NCI-H1092 treated with DMSO at 0.1 percent for 48 hours (cell line): ENCODE measurements around the gene ITK.
"Not testable (repeated sequence)": the region's sequence is repeated elsewhere in the genome, so short reads cannot be mapped to it uniquely, and the experiment has no call there.

Source experiments
- DNase-seq: peaks from one replicate; lab custom pipeline; 2025; lab: John Stamatoyannopoulos, UW

ITK gene

DNA sequence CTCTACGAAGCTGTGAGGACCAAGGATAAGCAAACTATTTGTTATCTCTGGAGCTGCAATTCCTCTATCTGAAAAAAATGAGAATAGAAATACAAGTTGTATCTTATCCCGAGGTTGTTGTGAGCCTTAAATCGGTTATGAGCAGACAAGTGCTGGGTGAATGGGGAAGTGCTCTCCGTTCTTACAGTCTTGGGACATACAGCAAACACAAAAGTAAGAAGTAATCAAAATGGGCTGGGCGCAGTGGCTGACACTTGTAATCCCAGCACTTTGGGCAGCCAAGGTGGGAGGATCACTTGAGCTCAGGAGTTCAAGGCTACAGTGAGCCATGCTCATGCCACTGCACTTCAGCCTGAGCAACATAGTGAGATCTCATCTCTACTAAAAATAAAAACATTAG, 31.7 kb downstream of the ITK start:
- DNase-seq = no peak

DNA sequence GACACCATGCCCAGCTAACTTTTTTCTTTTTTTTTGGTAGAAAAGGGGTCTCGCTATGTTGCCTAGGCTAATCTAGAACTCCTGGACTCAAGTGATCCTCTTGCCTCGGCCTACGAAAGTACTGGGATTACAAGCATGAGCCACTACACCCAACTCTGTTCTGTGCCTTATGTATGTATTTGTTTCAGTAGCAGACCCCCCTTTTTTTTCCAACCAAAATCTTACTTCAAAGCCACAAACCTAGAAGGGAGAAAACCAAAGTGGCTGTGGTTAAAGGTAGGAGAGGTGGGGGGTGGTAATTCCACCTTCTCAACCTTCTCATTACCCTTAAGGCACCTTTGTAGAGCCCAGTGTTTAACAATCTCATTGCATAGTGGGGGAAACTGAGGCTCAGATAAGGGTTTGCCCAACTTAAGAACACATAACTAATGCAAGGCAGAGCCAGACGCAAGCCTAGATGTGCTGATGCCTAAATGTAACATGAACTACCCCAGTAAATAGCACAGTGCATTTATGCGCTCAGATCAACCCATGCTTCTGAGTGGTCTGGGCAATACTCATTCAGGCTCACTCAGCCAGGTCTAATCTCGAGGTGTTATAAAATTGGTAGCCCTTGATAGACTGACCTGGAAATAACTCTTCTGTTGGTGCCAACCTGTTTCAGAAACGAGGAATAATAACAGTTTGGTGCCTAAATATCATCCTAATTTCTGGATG, 33.0 kb downstream of the ITK start:
- no peak for DNase-seq

DNA sequence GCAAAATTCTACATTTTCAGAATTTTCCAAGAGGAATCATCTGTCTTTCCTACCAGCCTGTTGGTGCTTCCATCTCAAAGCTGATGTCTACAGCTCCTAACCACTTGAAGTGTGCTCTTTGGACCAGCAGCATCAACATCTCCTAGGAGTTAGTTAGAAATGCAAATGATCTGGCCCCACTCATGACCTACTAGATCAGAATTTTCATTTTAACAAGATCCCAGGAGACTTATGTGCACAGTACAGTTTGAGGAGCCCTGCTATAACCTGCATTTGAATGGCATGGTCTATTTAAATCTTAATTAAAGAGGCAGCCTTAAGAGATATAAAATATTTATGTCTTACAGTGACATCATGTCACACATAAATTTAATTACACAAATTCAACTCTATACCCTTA, 33.8 kb downstream of the ITK start:
- DNase-seq = no peak

DNA sequence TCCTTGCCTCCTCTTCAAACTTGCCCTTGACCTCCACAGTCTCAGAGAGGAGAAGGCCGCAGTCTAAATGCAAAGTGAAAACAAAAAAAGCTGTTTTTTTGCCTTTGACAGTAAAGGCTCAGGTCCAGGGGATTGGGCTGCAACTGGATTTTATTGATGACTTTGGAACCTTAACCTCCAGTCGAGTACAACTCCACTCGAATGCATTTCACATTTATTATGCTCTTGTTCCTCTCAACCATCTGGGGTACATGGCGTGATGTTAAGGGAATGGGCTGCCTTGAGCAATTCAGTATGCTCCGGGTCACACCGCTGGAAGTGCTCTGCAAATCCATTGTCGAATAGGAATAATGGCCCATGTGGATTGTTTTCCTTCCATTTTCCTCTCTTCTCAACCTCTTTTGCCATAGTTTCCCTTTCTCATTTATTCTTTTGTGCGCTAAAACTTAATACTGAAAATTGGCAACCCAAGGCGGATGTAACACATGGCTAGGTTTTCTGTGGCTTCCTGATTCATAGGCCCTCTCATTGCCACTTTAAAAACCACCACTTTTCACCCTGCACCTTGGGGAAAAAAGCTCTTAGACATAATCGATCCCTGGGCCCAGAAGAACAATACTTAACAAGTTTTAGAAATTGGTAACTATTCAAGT, 34.3 kb downstream of the ITK start:
- DNase-seq = no peak

DNA sequence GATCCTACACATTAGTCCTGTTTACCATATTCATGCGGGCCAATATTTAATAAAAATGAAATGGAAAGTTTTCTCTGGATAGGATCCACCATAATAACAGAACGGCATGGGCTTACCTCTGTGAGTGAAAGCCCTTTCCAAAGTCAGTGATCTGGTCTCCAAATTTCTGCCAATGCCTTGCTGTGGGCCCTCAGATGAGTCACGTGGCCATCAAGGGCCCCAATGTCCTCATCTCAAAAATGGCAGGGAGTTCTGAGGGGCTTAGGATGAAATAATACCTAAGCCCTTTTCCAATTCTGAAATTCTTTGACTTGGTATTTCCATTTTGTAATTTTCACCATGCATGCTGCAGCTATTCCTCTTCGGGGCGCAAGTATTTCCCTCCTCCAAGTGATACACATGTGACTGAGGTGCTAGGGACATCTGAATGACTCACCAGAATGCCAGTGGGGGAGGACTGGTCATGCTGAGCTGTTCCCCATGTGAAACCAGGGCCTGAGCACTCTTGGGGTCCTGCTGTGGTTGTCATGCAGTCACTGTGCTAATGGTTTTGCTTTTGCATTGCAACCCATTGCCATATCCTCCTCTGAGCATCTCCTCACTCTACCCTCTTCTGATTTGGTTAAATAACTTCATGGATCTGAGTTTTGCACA, 35.0 kb downstream of the ITK start:
- DNase-seq = no peak

DNA sequence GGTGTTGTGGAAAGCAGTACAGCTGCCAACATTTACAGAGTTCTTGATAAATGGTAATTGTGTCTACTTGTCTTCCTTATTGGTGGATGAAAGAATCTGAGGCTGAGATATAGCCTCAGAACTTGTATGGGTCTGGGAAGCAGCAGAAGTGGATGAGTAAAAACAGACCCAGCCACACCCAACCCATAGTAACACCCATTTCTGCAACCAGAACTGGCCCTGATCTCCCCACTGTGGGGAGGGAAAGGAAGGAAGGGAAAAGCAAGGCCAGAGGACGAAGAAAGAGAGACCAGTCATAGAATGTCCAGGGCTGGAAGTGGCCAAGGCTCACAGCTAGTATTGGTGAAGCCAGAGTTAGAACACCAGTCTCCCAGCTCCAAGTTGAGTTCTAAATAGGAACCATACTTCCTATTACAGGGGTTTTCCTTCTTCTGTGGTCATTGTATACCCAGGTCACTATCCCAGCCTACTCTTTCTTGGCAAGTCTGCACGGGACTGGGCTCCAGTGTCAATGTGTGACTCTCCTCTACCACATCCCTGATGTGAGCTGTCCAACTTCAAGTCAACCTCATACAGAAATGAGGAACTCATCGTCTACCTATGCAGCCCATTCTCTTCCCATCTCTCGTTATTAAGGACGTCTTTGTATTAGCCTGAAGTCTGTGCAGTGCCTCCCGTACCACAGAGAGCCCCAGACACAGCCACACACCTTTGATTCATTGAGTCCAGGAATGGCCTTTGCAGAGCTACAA, 35.9 kb downstream of the ITK start:
- no peak for DNase-seq

DNA sequence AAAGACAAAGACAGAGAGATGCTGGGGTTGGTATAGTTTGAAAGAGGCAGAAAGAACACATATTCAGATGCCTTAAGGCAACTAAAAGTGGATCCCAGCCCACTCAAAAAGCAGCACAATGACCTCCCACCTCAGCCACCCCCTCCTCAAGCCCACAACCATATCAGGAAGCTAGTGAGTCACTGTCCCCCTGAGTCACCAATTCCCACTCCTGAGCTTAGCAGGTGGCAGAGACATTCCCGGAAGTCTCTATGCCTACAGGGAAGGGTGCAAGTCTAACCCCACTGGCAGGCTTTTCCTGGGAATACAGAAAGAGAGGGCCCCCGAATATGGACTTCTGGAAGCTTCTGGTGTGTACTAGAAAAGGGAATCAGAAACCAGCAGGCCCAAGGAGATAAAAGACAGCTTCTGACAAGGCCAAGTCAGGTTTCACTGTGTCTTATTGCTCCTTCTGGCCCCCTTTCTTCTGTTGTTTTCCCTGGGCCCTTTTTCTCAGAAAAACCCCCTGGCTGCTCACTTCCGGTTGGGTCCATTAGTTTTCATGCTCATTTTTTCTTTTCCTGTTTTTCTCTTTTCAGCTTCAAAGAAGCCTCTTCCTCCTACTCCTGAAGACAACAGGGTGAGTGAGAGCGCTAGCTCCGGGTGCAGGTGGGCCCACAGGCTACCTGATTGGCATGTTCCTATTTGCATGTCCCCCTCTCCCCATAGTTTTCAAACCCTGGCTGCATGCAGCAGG, 36.8 kb downstream of the ITK start:
- no peak for DNase-seq

DNA sequence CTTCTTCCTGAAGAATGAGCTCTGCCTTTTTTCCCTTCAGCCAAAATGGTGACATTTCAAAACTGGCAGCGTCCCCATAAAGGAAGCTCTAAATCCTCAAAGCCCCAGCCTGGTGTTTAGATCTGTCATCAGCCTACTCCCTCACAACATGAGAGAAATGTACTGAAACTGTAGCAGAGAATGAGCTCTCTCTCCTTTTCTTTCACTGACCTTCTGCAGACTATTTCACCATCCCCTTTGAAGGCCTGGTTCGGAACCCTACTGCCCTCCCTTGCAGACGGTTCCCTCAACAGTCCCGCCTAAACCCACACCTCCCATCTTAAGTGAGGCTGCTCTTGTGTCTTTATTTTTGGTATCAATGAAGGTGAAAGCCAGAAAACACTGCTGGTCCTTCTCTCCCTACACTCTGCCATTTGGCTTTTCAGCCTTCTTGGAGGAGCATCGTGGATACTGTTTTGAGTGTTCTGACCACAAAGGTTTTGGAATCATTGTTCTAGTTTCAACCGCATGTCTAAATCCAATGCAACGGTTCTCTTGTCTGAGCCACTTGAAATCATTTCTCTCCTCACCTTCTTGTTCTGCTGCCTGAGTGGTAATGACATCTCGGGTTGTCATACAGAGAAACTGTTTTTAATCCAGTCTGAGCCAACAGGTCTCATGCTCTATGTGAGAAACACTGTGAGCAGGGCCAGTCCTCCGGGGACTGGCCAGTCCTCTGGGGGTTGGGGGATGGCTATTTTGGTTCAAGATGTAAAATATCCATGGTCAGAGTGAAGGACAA, 39.0 kb downstream of the ITK start:
- DNase-seq = no peak

DNA sequence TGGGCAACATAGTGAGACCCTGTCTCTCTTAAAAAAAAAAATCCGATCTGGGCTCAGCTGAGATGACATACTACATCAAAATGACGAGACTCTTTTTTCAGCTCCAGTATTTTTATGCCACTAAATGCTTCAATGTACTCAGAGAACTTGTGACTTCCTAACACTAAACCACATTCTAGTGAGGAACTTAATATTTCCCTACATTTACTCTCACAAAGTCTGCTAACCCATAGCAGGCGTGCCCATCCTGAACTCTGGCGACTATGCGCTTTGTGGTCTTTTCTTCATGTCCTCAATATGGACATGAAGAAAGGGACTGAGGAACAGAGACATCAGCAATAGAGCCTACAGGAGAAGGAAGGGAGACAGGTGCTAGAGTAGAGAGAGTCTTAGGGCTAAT, 41.3 kb downstream of the ITK start:
- DNase-seq = no peak

DNA sequence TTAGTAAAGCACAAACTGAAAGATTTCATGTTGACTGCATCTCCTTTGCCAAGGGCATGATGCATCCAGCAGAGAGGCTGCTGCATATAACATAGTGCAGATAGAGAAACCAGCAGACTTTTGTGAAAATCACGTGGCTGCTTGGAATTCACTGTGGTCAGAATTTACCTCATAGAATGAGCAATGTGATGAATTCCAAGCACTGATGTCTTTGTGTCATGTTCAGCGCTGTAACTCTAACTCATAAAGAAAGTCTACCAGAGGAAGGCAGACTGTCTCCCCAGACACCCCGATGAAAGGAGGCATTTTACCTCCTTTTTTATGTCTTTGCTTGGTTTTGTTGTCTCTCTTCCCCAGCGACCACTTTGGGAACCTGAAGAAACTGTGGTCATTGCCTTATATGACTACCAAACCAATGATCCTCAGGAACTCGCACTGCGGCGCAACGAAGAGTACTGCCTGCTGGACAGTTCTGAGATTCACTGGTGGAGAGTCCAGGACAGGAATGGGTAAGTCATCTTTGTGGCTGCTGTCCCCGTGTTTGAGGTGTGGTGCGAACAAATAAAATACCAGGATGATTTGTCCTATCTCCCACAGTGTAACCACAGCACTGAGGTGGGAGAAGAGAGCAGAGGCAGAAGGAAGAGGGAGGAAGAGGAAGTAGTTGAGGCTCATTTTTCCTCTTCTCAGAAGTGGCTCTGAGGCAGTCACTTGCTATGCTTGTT, 42.0 kb downstream of the ITK start:
- no peak for DNase-seq

DNA sequence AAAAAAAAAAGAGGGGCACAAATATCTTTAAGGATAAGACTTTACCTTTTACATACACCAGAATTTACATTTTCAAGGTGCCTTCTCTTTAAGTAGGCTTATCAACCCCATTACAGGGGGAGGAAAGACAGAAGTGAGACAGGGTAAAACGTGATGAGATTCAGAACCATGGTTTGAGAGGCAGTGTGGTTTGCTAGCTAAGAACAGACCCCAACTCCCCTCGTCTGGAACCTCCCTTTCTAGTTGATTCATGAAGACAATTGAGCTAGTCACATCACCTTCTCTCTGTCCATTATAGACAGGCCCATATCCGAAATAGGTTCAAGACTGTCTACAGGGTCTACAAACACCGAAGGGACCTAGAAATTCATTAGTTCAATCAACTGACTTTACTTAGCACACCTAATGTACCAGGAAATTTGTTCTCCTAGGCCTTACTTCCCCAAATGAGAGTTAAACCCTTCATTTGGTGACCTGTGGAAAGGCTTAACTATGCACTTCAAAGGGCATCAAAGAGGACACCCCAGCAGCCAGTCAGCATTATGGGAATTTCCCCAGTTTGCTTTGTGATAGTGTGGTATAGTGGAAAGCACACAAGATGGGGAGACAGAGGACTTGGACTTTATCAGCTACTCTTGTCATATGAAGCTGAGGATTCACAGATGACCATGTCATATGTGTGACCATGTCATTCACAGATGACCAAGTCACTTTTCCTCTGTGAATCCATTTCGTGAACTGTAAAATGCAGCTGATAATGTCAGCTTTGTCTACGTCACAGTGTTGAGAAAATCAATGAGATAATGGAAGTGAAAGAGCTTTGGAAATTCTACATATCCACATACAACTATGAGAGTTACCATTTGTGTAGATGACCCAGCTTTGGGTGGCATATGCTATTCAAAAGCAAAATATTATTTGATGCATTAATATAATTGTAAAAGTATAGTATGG, 45.1 kb downstream of the ITK start:
- DNase-seq = no peak

DNA sequence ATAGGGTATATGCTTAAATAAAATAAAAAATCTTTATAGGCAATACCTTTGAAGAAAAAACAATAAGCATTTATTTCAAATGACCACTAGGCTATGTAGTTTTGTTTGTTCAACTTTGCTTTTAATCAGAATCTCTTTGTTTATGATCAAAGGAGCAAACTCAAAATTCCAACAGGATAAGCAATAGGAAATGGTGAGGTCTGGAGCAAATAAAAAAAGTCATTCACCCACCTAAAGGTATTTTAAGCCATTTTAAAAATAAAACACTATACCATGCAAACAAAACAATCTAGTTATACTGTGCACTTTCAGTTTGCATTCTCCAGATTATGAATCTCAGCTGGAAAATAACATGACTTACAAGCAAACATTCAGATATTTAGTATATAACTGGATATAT, 50.0 kb downstream of the ITK start:
- no peak for DNase-seq

DNA sequence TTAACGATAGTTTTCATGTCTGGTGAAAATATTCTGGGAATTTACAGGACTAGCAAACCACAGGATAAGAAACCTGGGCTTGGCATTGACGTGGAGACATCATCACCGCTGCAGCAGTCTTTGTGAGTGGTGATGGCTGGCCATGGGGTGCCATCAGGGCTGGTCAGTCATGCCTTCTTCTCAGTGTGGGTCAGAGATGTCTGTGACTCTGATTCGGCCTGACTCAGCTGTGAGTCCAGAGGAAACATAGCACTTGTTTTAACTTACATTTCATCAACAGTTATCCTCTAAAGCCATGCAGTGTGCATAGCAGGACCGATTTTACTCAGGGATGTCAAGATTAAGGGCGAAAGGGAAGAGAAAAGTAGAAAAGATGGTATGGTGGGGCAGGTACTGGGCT, 52.1 kb downstream of the ITK start:
- DNase-seq = no peak

DNA sequence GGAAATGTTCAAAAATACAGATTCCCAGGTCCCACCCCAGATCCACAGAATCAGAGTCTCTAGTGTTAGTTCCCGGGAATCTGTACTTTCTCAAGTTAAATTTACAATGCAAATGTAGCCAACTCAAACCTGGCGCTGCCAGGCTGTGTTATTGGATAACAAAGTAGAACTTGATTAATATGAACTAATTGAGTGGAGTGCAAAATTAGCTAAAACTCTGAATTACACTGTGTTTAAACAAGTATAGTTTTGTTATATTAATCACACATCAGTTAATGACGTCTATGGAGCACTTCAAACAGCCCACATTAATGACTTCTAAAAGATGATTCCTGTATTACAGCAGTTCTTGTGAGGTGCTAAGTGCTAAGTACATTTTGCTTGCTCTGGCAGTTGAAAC, 52.9 kb downstream of the ITK start:
- no peak for DNase-seq

DNA sequence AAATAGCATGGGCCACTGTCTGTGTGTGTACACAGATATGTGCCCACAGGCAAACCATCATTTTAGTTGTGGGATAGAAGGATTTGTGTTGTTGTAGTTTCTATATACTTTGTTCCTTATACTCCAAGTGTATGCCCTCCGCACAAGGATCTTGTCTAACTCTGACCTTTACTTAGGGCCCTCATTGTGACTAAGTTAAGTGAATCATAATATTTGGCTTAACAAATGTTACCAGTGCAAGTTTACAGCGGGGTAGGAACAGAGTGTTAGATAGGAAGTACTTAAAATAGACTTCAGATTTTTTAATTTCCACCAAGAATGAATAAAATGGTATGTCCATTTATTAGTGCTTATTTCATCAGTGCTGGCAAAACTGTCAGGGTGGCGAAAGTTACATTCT, 55.8 kb downstream of the ITK start:
- DNase-seq = no peak

DNA sequence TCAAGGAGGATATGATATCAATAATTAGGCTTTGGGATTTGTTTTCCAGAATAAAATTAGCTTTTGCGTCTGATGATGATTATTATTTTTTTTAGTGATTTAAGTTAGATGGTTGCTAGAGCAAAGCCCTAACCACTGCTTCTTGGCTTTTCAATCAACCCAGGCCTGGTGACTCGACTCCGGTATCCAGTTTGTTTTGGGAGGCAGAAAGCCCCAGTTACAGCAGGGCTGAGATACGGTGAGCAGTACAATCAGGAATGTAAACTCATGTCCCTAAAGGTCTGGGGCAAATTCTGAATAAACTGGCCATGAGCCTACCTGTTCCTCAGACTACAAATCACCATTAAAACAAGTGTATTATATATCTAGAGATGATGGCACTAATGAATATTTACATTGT, 60.8 kb downstream of the ITK start:
- no peak for DNase-seq

DNA sequence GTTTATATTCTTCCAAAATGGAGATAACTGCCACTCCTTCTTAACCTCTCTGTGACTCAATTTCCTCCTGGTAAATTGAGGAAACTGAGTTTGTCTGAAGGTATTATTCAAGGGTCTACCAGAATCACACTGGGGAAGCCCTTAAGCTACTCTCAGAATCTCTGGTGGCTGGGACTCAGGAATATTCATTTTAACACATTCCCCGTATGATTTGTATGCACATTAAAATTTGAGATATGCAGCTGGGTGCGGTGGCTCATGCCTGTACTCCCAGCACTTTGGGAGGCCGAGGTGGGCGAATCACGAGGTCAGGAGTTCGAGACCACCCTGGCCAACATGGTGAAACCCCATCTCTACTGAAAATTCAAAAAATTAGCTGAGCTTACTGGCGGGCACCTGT, 64.1 kb downstream of the ITK start:
- not testable (repeated sequence) for DNase-seq

DNA sequence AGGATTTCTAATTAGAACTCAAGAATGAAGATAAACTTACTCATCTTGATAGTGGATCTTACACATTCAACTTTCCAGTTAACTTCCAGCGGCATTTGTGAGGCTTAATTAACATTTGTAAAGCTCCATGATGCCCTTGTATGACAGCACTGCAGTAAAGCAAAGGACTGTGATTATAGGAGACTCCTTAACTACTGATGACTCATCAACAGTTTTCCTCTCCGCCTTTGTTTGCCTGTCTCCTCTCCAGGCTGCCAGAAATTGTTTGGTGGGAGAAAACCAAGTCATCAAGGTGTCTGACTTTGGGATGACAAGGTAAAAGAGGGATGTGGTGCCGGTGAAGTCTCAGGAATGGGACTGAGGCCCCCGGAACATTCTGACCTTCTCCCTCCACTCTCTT, 64.8 kb downstream of the ITK start:
- DNase-seq = no peak

DNA sequence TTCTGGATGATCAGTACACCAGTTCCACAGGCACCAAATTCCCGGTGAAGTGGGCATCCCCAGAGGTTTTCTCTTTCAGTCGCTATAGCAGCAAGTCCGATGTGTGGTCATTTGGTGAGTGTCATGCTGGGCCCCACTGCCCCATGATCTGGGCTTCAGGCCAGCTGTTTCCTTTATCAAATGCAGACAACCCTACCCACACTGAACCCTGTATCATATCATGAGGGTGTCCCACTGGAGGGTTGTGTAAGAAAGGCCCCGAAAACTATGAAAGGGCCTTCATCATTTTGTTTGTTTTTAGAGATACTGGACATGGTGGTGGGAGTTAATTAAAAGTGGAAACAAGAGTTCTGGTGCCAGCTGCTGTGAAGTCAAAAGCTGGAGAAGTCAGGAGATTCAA, 65.2 kb downstream of the ITK start:
- DNase-seq = peak; percentile 4

DNA sequence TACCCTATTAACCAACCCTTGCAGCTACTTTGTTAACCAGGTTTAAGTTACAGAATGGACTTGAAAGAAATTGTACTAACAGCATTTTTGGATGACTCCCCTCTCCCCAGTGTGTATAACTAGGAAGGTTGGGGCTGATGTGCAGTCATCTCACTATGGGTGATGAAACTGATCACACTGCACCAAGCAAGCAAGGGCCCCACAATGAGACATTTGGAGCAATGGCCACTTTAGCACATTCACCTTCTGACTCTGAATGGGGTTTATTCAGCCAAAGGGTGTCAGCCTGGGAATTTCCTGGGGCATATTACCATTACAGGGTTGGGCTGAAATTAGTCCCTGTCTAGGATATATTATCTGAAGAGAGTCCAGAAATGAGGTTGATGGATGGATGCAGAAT, 66.6 kb downstream of the ITK start:
- DNase-seq = no peak
